H9 (cell line): ENCODE measurements around the gene PBX4. TPM values are rescaled to one million over a fixed set of nuclear protein-coding genes. Genes with fewer than 3 reads are reported as not detected.

ENCODE experiments used
- DNase-seq: peaks from one replicate; pipeline ENCODE4 v3.0.0-alpha.2; 2017
- H2AFZ ChIP-seq: one replicate; pipeline ENCODE4 v1.6.1; 2013; ENCODE audit warnings: mild to moderate bottlenecking, low read length, control low read depth, moderate library complexity
- H2AK5ac ChIP-seq: 2 replicates; pipeline ENCODE4 v1.6.1; 2013; ENCODE audit warnings: low read length, control low read depth, mixed read lengths; ENCODE audit not compliant: insufficient read length
- H2BK120ac ChIP-seq: one replicate; pipeline ENCODE4 v1.6.1; 2013; ENCODE audit warnings: low read depth, mild to moderate bottlenecking, low read length, control low read depth, inconsistent platforms; ENCODE audit not compliant: poor library complexity, severe bottlenecking
- H2BK12ac ChIP-seq: 2 replicates; pipeline ENCODE4 v1.6.1; 2013; ENCODE audit warnings: low read length, control low read depth, mixed read lengths, low read depth; ENCODE audit not compliant: insufficient read length
- H2BK15ac ChIP-seq: 2 replicates; pipeline ENCODE4 v1.6.1; 2013; ENCODE audit warnings: low read depth, low read length, control low read depth
- H2BK20ac ChIP-seq: one replicate; pipeline ENCODE4 v1.6.1; 2013; ENCODE audit warnings: low read depth, mild to moderate bottlenecking, low read length, control low read depth, inconsistent platforms; ENCODE audit not compliant: poor library complexity, severe bottlenecking
- H2BK5ac ChIP-seq: 2 replicates; pipeline ENCODE4 v1.6.1; 2013; ENCODE audit warnings: low read length, control low read depth, mixed read lengths; ENCODE audit not compliant: insufficient read length
- H3K14ac ChIP-seq: 2 replicates; pipeline ENCODE4 v1.6.1; 2013; ENCODE audit warnings: low read length, control low read depth; ENCODE audit not compliant: insufficient read depth
- H3K18ac ChIP-seq: 2 replicates; pipeline ENCODE4 v1.6.1; 2013; ENCODE audit warnings: low read depth, mild to moderate bottlenecking, mixed read lengths, low read length, control low read depth; ENCODE audit not compliant: insufficient read length
- H3K23ac ChIP-seq: 2 replicates; pipeline ENCODE4 v1.6.1; 2013; ENCODE audit warnings: low read length, control low read depth, mixed read lengths, low read depth; ENCODE audit not compliant: insufficient read length
- H3K23me2 ChIP-seq: 2 replicates; pipeline ENCODE4 v1.6.1; 2013; ENCODE audit warnings: low read depth, mild to moderate bottlenecking, mixed read lengths, low read length, control low read depth; ENCODE audit not compliant: insufficient read length, poor library complexity, severe bottlenecking
- H3K27ac ChIP-seq: 2 replicates; pipeline ENCODE4 v1.5.1; 2013; ENCODE audit warnings: low read length, control low read depth, mixed read lengths, low read depth; ENCODE audit not compliant: insufficient read length
- H3K27me3 ChIP-seq: 2 replicates; pipeline ENCODE4 v1.6.1; 2013; ENCODE audit warnings: low read length, control low read depth, inconsistent platforms; ENCODE audit not compliant: insufficient read depth
- H3K4ac ChIP-seq: 2 replicates; pipeline ENCODE4 v1.6.1; 2013; ENCODE audit warnings: low read depth, mild to moderate bottlenecking, control low read depth, inconsistent platforms, low read length, moderate library complexity
- H3K4me1 ChIP-seq: 2 replicates; pipeline ENCODE4 v1.6.1; 2013; ENCODE audit warnings: low read length, control low read depth, inconsistent platforms; ENCODE audit not compliant: insufficient read depth
- H3K4me2 ChIP-seq: 2 replicates; pipeline ENCODE4 v1.6.1; 2013; ENCODE audit warnings: low read length, control low read depth, mixed read lengths; ENCODE audit not compliant: insufficient read length, insufficient read depth
- H3K56ac ChIP-seq: 2 replicates; pipeline ENCODE4 v1.6.1; 2013; ENCODE audit warnings: low read depth, mild to moderate bottlenecking, mixed read lengths, low read length, control low read depth; ENCODE audit not compliant: insufficient read length
- H3K79me1 ChIP-seq: 2 replicates; pipeline ENCODE4 v1.6.1; 2013; ENCODE audit warnings: low read depth, mild to moderate bottlenecking, moderate library complexity, low read length, control low read depth, inconsistent platforms; ENCODE audit not compliant: insufficient read depth, poor library complexity, severe bottlenecking
- H3K79me2 ChIP-seq: 2 replicates; pipeline ENCODE4 v1.6.1; 2013; ENCODE audit warnings: low read length, control low read depth, inconsistent platforms; ENCODE audit not compliant: insufficient read depth
- H3K9ac ChIP-seq: 2 replicates; pipeline ENCODE4 v1.6.1; 2013; ENCODE audit warnings: low read length, control low read depth, mixed read lengths; ENCODE audit not compliant: insufficient read length; ENCODE audit errors: extremely low read depth
- H3K9me3 ChIP-seq: one replicate; pipeline ENCODE4 v1.6.1; 2013; ENCODE audit warnings: low read depth, low read length, inconsistent platforms; ENCODE audit not compliant: control insufficient read depth
- H3T11ph ChIP-seq: one replicate; pipeline ENCODE4 v1.6.1; 2013; ENCODE audit warnings: mild to moderate bottlenecking, low read length, control low read depth, inconsistent platforms
- H4K20me1 ChIP-seq: one replicate; pipeline ENCODE4 v1.6.1; 2013; ENCODE audit not compliant: control insufficient read depth, insufficient read length, insufficient read depth
- H4K5ac ChIP-seq: 2 replicates; pipeline ENCODE4 v1.6.1; 2013; ENCODE audit warnings: low read depth, mild to moderate bottlenecking, mixed read lengths, low read length, control low read depth; ENCODE audit not compliant: insufficient read length
- H4K8ac ChIP-seq: replicated peaks from 2 replicates; pipeline ENCODE4 v1.6.1; 2013; ENCODE audit warnings: low read length, control low read depth, mixed read lengths, low read depth; ENCODE audit not compliant: insufficient read length
- H4K91ac ChIP-seq: 2 replicates; pipeline ENCODE4 v1.6.1; 2013; ENCODE audit warnings: low read depth, mild to moderate bottlenecking, moderate library complexity, mixed read lengths, low read length, control low read depth; ENCODE audit not compliant: insufficient read length
- H3K27ac Mint-ChIP-seq, 3 experiments: 2 replicates in 2 of 3; 3 replicates in 1 of 3; pipeline ENCODE4 v1.8.0; 2020 to 2021; ENCODE audit warnings: mixed read lengths in 3 of 3, mild to moderate bottlenecking in 1 of 3, moderate library complexity in 1 of 3
- H3K27me3 Mint-ChIP-seq: 2 replicates; pipeline ENCODE4 v1.8.0; 2021; ENCODE audit warnings: low read depth, mild to moderate bottlenecking, moderate library complexity, mixed read lengths
- H3K36me3 Mint-ChIP-seq, 3 experiments: 2 replicates in 2 of 3; 3 replicates in 1 of 3; pipeline ENCODE4 v1.8.0; 2020 to 2021; ENCODE audit warnings: low read depth in 3 of 3, mixed read lengths in 3 of 3; ENCODE audit not compliant: insufficient read depth in 1 of 3
- H3K4me1 Mint-ChIP-seq, 2 experiments: 2 replicates each; pipeline ENCODE4 v1.8.0; 2020; ENCODE audit warnings: mixed read lengths in 2 of 2
- H3K4me3 Mint-ChIP-seq, 2 experiments: 2 replicates in 1 of 2; 3 replicates in 1 of 2; pipeline ENCODE4 v1.8.0; 2020 to 2021; ENCODE audit warnings: mild to moderate bottlenecking in 2 of 2, mixed read lengths in 2 of 2, moderate library complexity in 1 of 2
- H3K9me3 Mint-ChIP-seq, 2 experiments: 2 replicates in 1 of 2; 3 replicates in 1 of 2; pipeline ENCODE4 v1.8.0; 2020; ENCODE audit warnings: mild to moderate bottlenecking in 2 of 2, mixed read lengths in 2 of 2, moderate library complexity in 1 of 2
- CTCF ChIP-seq: fragments of 200-600 bp; sonication (generic); conservative IDR thresholded peaks from 3 replicates; pipeline ENCODE4 v1.8.0; 2021; ENCODE audit warnings: antibody characterized with exemption, mild to moderate bottlenecking
- WGBS: extraction: QIAGEN DNeasy Blood & Tissue Kit; methylation state at CpG from one replicate; pipeline ENCODE4 v1.1.7; 2013; ENCODE audit warnings: missing lambda C conversion rate, low lambda C conversion rate, mixed read lengths; ENCODE audit not compliant: insufficient read length; ENCODE audit errors: extremely low coverage; 5-methylcytosine and 5-hydroxymethylcytosine counted together
- total RNA-seq: library from RNA; stranded (reverse); gene quantifications from 2 replicates; pipeline ENCODE4 v1.2.1, GENCODE V29; 2021

The PBX4 gene
- total RNA-seq, 1 experiment from 2014 or later, result 3.3 TPM

GRCh38 chr19:19602713-19603324, 15.7 kb downstream of the PBX4 start:
- Histone ChIP-seq H3K27ac (no peak overlapping the region), H2BK5ac (no peak overlapping the region), H3K9me3 (no peaks in the 10 kb centered on the region), H2BK20ac (no peak overlapping the region), H3K79me1 (no peaks in the 10 kb centered on the region), H3K14ac (no peak overlapping the region), H2BK12ac (no peak overlapping the region), H3K56ac (no peak overlapping the region), H3K23me2 (no peaks in the 10 kb centered on the region), H2AK5ac (no peak overlapping the region), H3T11ph (no peak overlapping the region), H4K91ac (no peak overlapping the region), H3K27me3 (no peaks in the 10 kb centered on the region), H3K18ac (no peak overlapping the region), H3K4me2 (no peak overlapping the region), H2AFZ (no peak overlapping the region), H3K23ac (no peak overlapping the region), H2BK15ac (no peak overlapping the region), H3K9ac (no peak overlapping the region), H4K8ac (no peak overlapping the region), H4K5ac (no peak overlapping the region), H2BK120ac (no peak overlapping the region), H3K79me2 (no peaks in the 10 kb centered on the region), H3K4ac (no peak overlapping the region), H4K20me1 (no peaks in the 10 kb centered on the region), H3K4me1 (peaks cover 4% of the 10 kb centered on the region; the same call in 1 of the 2 replicates)
- no peak for DNase-seq
- Mint-ChIP-seq H3K4me1 (peaks cover 14 to 22% of the 10 kb centered on the region in 2 experiments), H3K36me3 (no peaks in the 10 kb centered on the region), H3K4me3 (no peak overlapping the region), H3K9me3 (no peaks in the 10 kb centered on the region), H3K27me3 (no peaks in the 10 kb centered on the region), H3K27ac (peak overlapping the region; percentile 27 to 68 (median 48); a peak in 6 of 7 replicates)
- no peak for TF ChIP-seq CTCF
- WGBS, result no CpG with 5 or more reads among the region's 3 CpGs
